H9 (cell line): Measurements from ENCODE around the gene ADAMTSL2. TPM values are rescaled to one million over a fixed set of nuclear protein-coding genes. Genes with fewer than 3 reads are reported as not detected.

Experiments
- DNase-seq: peaks from one replicate; pipeline ENCODE4 v3.0.0-alpha.2; 2017
- H2AFZ ChIP-seq: one replicate; pipeline ENCODE4 v1.6.1; 2013; ENCODE audit warnings: mild to moderate bottlenecking, low read length, control low read depth, moderate library complexity
- H2AK5ac ChIP-seq: 2 replicates; pipeline ENCODE4 v1.6.1; 2013; ENCODE audit warnings: low read length, control low read depth, mixed read lengths; ENCODE audit not compliant: insufficient read length
- H2BK120ac ChIP-seq: one replicate; pipeline ENCODE4 v1.6.1; 2013; ENCODE audit warnings: low read depth, mild to moderate bottlenecking, low read length, control low read depth, inconsistent platforms; ENCODE audit not compliant: poor library complexity, severe bottlenecking
- H2BK12ac ChIP-seq: 2 replicates; pipeline ENCODE4 v1.6.1; 2013; ENCODE audit warnings: low read length, control low read depth, mixed read lengths, low read depth; ENCODE audit not compliant: insufficient read length
- H2BK15ac ChIP-seq: 2 replicates; pipeline ENCODE4 v1.6.1; 2013; ENCODE audit warnings: low read depth, low read length, control low read depth
- H2BK20ac ChIP-seq: one replicate; pipeline ENCODE4 v1.6.1; 2013; ENCODE audit warnings: low read depth, mild to moderate bottlenecking, low read length, control low read depth, inconsistent platforms; ENCODE audit not compliant: poor library complexity, severe bottlenecking
- H2BK5ac ChIP-seq: 2 replicates; pipeline ENCODE4 v1.6.1; 2013; ENCODE audit warnings: low read length, control low read depth, mixed read lengths; ENCODE audit not compliant: insufficient read length
- H3K14ac ChIP-seq: 2 replicates; pipeline ENCODE4 v1.6.1; 2013; ENCODE audit warnings: low read length, control low read depth; ENCODE audit not compliant: insufficient read depth
- H3K18ac ChIP-seq: 2 replicates; pipeline ENCODE4 v1.6.1; 2013; ENCODE audit warnings: low read depth, mild to moderate bottlenecking, mixed read lengths, low read length, control low read depth; ENCODE audit not compliant: insufficient read length
- H3K23ac ChIP-seq: 2 replicates; pipeline ENCODE4 v1.6.1; 2013; ENCODE audit warnings: low read length, control low read depth, mixed read lengths, low read depth; ENCODE audit not compliant: insufficient read length
- H3K23me2 ChIP-seq: 2 replicates; pipeline ENCODE4 v1.6.1; 2013; ENCODE audit warnings: low read depth, mild to moderate bottlenecking, mixed read lengths, low read length, control low read depth; ENCODE audit not compliant: insufficient read length, poor library complexity, severe bottlenecking
- H3K27ac ChIP-seq: 2 replicates; pipeline ENCODE4 v1.5.1; 2013; ENCODE audit warnings: low read length, control low read depth, mixed read lengths, low read depth; ENCODE audit not compliant: insufficient read length
- H3K27me3 ChIP-seq: 2 replicates; pipeline ENCODE4 v1.6.1; 2013; ENCODE audit warnings: low read length, control low read depth, inconsistent platforms; ENCODE audit not compliant: insufficient read depth
- H3K4ac ChIP-seq: 2 replicates; pipeline ENCODE4 v1.6.1; 2013; ENCODE audit warnings: low read depth, mild to moderate bottlenecking, control low read depth, inconsistent platforms, low read length, moderate library complexity
- H3K4me1 ChIP-seq: 2 replicates; pipeline ENCODE4 v1.6.1; 2013; ENCODE audit warnings: low read length, control low read depth, inconsistent platforms; ENCODE audit not compliant: insufficient read depth
- H3K4me2 ChIP-seq: 2 replicates; pipeline ENCODE4 v1.6.1; 2013; ENCODE audit warnings: low read length, control low read depth, mixed read lengths; ENCODE audit not compliant: insufficient read length, insufficient read depth
- H3K56ac ChIP-seq: 2 replicates; pipeline ENCODE4 v1.6.1; 2013; ENCODE audit warnings: low read depth, mild to moderate bottlenecking, mixed read lengths, low read length, control low read depth; ENCODE audit not compliant: insufficient read length
- H3K79me1 ChIP-seq: 2 replicates; pipeline ENCODE4 v1.6.1; 2013; ENCODE audit warnings: low read depth, mild to moderate bottlenecking, moderate library complexity, low read length, control low read depth, inconsistent platforms; ENCODE audit not compliant: insufficient read depth, poor library complexity, severe bottlenecking
- H3K79me2 ChIP-seq: 2 replicates; pipeline ENCODE4 v1.6.1; 2013; ENCODE audit warnings: low read length, control low read depth, inconsistent platforms; ENCODE audit not compliant: insufficient read depth
- H3K9ac ChIP-seq: 2 replicates; pipeline ENCODE4 v1.6.1; 2013; ENCODE audit warnings: low read length, control low read depth, mixed read lengths; ENCODE audit not compliant: insufficient read length; ENCODE audit errors: extremely low read depth
- H3K9me3 ChIP-seq: one replicate; pipeline ENCODE4 v1.6.1; 2013; ENCODE audit warnings: low read depth, low read length, inconsistent platforms; ENCODE audit not compliant: control insufficient read depth
- H3T11ph ChIP-seq: one replicate; pipeline ENCODE4 v1.6.1; 2013; ENCODE audit warnings: mild to moderate bottlenecking, low read length, control low read depth, inconsistent platforms
- H4K20me1 ChIP-seq: one replicate; pipeline ENCODE4 v1.6.1; 2013; ENCODE audit not compliant: control insufficient read depth, insufficient read length, insufficient read depth
- H4K5ac ChIP-seq: 2 replicates; pipeline ENCODE4 v1.6.1; 2013; ENCODE audit warnings: low read depth, mild to moderate bottlenecking, mixed read lengths, low read length, control low read depth; ENCODE audit not compliant: insufficient read length
- H4K8ac ChIP-seq: replicated peaks from 2 replicates; pipeline ENCODE4 v1.6.1; 2013; ENCODE audit warnings: low read length, control low read depth, mixed read lengths, low read depth; ENCODE audit not compliant: insufficient read length
- H4K91ac ChIP-seq: 2 replicates; pipeline ENCODE4 v1.6.1; 2013; ENCODE audit warnings: low read depth, mild to moderate bottlenecking, moderate library complexity, mixed read lengths, low read length, control low read depth; ENCODE audit not compliant: insufficient read length
- H3K27ac Mint-ChIP-seq, 3 experiments: 2 replicates in 2 of 3; 3 replicates in 1 of 3; pipeline ENCODE4 v1.8.0; 2020 to 2021; ENCODE audit warnings: mixed read lengths in 3 of 3, mild to moderate bottlenecking in 1 of 3, moderate library complexity in 1 of 3
- H3K27me3 Mint-ChIP-seq: 2 replicates; pipeline ENCODE4 v1.8.0; 2021; ENCODE audit warnings: low read depth, mild to moderate bottlenecking, moderate library complexity, mixed read lengths
- H3K36me3 Mint-ChIP-seq, 3 experiments: 2 replicates in 2 of 3; 3 replicates in 1 of 3; pipeline ENCODE4 v1.8.0; 2020 to 2021; ENCODE audit warnings: low read depth in 3 of 3, mixed read lengths in 3 of 3; ENCODE audit not compliant: insufficient read depth in 1 of 3
- H3K4me1 Mint-ChIP-seq, 2 experiments: 2 replicates each; pipeline ENCODE4 v1.8.0; 2020; ENCODE audit warnings: mixed read lengths in 2 of 2
- H3K4me3 Mint-ChIP-seq, 2 experiments: 2 replicates in 1 of 2; 3 replicates in 1 of 2; pipeline ENCODE4 v1.8.0; 2020 to 2021; ENCODE audit warnings: mild to moderate bottlenecking in 2 of 2, mixed read lengths in 2 of 2, moderate library complexity in 1 of 2
- H3K9me3 Mint-ChIP-seq, 2 experiments: 2 replicates in 1 of 2; 3 replicates in 1 of 2; pipeline ENCODE4 v1.8.0; 2020; ENCODE audit warnings: mild to moderate bottlenecking in 2 of 2, mixed read lengths in 2 of 2, moderate library complexity in 1 of 2
- WGBS: extraction: QIAGEN DNeasy Blood & Tissue Kit; methylation state at CpG from one replicate; pipeline ENCODE4 v1.1.7; 2013; ENCODE audit warnings: missing lambda C conversion rate, low lambda C conversion rate, mixed read lengths; ENCODE audit not compliant: insufficient read length; ENCODE audit errors: extremely low coverage; 5-methylcytosine and 5-hydroxymethylcytosine counted together
- total RNA-seq: library from RNA; stranded (reverse); gene quantifications from 2 replicates; pipeline ENCODE4 v1.2.1, GENCODE V29; 2021
- TF ChIP-seq, protein P1 (sequence below): fragments of 200-600 bp; sonication (generic); conservative IDR thresholded peaks from 3 replicates; pipeline ENCODE4 v1.8.0; 2021; ENCODE audit warnings: antibody characterized with exemption, mild to moderate bottlenecking

ADAMTSL2 gene
- total RNA-seq, 1 experiment from 2014 or later = 0.61 TPM

DNA sequence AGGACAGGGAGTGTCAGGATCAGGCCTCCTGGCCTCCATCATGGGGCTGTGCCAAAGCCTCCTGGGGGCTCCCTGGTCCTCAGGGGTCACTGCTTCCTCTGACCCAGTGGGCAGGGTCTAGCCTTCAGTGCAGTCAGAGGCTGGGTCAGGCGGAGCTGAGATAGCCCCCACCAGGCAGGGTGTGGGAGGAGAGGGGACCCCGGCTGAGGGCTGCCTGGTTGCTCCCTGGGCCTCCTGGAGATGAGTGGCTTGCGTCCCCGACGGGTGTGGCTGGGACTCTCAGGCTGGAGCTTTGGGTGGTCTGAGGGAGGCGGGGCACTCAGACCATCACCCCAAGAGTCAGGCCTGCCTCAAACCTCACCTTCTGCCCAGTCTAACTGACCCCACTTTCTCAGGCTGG lies 53.0 kb downstream of the ADAMTSL2 start:
- H2AFZ ChIP-seq = no peak overlapping the region
- peaks cover 20 to 33% of the 10 kb centered on the region in 2 experiments for H3K4me1 Mint-ChIP-seq
- H3K4me2 ChIP-seq = no peak overlapping the region
- H3K23ac ChIP-seq = no peak overlapping the region
- no peak overlapping the region for H2BK15ac ChIP-seq
- no peaks in the 10 kb centered on the region for H3K79me2 ChIP-seq
- no peaks in the 10 kb centered on the region for H4K20me1 ChIP-seq
- no peak overlapping the region for H3K56ac ChIP-seq
- no peak overlapping the region for H3K4me3 Mint-ChIP-seq
- H2BK20ac ChIP-seq = no peak overlapping the region
- H4K8ac ChIP-seq = no peak overlapping the region
- no peak overlapping the region for H3K18ac ChIP-seq
- H3K36me3 Mint-ChIP-seq = peaks cover 0 to 2% (median 2%) of the 10 kb centered on the region in 3 experiments; a peak in 2 of 7 replicates
- peaks cover 3 to 4% of the 10 kb centered on the region in 2 experiments for H3K9me3 Mint-ChIP-seq
- no peak overlapping the region for H3K4ac ChIP-seq
- H3K27me3 ChIP-seq = no peaks in the 10 kb centered on the region
- TF ChIP-seq, protein P1, sequence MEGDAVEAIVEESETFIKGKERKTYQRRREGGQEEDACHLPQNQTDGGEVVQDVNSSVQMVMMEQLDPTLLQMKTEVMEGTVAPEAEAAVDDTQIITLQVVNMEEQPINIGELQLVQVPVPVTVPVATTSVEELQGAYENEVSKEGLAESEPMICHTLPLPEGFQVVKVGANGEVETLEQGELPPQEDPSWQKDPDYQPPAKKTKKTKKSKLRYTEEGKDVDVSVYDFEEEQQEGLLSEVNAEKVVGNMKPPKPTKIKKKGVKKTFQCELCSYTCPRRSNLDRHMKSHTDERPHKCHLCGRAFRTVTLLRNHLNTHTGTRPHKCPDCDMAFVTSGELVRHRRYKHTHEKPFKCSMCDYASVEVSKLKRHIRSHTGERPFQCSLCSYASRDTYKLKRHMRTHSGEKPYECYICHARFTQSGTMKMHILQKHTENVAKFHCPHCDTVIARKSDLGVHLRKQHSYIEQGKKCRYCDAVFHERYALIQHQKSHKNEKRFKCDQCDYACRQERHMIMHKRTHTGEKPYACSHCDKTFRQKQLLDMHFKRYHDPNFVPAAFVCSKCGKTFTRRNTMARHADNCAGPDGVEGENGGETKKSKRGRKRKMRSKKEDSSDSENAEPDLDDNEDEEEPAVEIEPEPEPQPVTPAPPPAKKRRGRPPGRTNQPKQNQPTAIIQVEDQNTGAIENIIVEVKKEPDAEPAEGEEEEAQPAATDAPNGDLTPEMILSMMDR = no peak
- no peak overlapping the region for H4K91ac ChIP-seq
- H3K4me1 ChIP-seq = no peaks in the 10 kb centered on the region; the same call in 1 of the 2 replicates
- peaks cover 3% of the 10 kb centered on the region for H3K27me3 Mint-ChIP-seq
- no peaks in the 10 kb centered on the region for H3K23me2 ChIP-seq
- H2AK5ac ChIP-seq = no peak overlapping the region
- no peak for DNase-seq
- H3K79me1 ChIP-seq = no peaks in the 10 kb centered on the region
- no peak overlapping the region for H3K9ac ChIP-seq
- H3K9me3 ChIP-seq = no peaks in the 10 kb centered on the region
- H3T11ph ChIP-seq = no peak overlapping the region
- WGBS = no CpG with 5 or more reads among the region's 6 CpGs
- no peak overlapping the region for H2BK12ac ChIP-seq
- no peak overlapping the region for H2BK5ac ChIP-seq
- H3K14ac ChIP-seq = no peak overlapping the region; the same call in 1 of the 2 replicates
- H4K5ac ChIP-seq = no peak overlapping the region
- H3K27ac ChIP-seq = no peak overlapping the region
- H3K27ac Mint-ChIP-seq = no peak overlapping the region
- H2BK120ac ChIP-seq = no peak overlapping the region
